HepG2 (cell line): ENCODE results near the gene CDX2. TPM values are rescaled to one million over a fixed set of nuclear protein-coding genes. Genes with fewer than 3 reads are reported as not detected.
A peak's percentile ranks its signal among the peaks of the same experiment; 100 is the strongest.

Experiments used
- CHD2 ChIP-seq: IDR thresholded peaks from 2 replicates; pipeline ENCODE4 v1.6.1; 2011; ENCODE audit warnings: low read depth, low read length, improper control_type of control experiment
- DNMT1 ChIP-seq: sonication (generic); formaldehyde crosslinking; IDR thresholded peaks from 2 replicates; pipeline ENCODE4 v1.5.1; 2020; ENCODE audit warnings: mild to moderate bottlenecking, missing genetic modification reagents
- ISX ChIP-seq: sonication (generic); formaldehyde crosslinking; conservative IDR thresholded peaks from 2 replicates; pipeline ENCODE4 v1.5.0; 2020; ENCODE audit warnings: missing genetic modification reagents
- KDM6A ChIP-seq: IDR thresholded peaks from 2 replicates; pipeline ENCODE4 v1.6.1; 2016; ENCODE audit warnings: low read depth
- MLXIP ChIP-seq: sonication (generic); formaldehyde crosslinking; IDR thresholded peaks from 2 replicates; pipeline ENCODE4 v1.9.0; 2021; ENCODE audit warnings: missing genetic modification reagents, borderline replicate concordance
- NKX3-1 ChIP-seq: sonication (generic); formaldehyde crosslinking; IDR thresholded peaks from 2 replicates; pipeline ENCODE4 v1.5.0; 2020; ENCODE audit warnings: missing genetic modification reagents
- NONO ChIP-seq, 2 experiments: fragments of 450-650 bp in 1 of 2; sonication (generic) in 1 of 2; formaldehyde crosslinking in 1 of 2; IDR thresholded peaks in 1 of 2; conservative IDR thresholded peaks in 1 of 2; 2 replicates each; pipeline versions ENCODE4 v1.6.1 to v1.8.0; 2017 to 2022; ENCODE audit warnings: mild to moderate bottlenecking in 1 of 2, missing genetic modification reagents in 1 of 2, moderate library complexity in 1 of 2
- NR2F6 ChIP-seq, 2 experiments: IDR thresholded peaks; 2 replicates each; pipeline ENCODE4 v1.6.1; 2016; ENCODE audit warnings: antibody characterized with exemption in 1 of 2, mild to moderate bottlenecking in 1 of 2
- NRL ChIP-seq: sonication (generic); formaldehyde crosslinking; IDR thresholded peaks from 2 replicates; pipeline ENCODE4 v1.5.0; 2020; ENCODE audit warnings: missing genetic modification reagents, mild to moderate bottlenecking, moderate library complexity, borderline replicate concordance
- SALL1 ChIP-seq: sonication (generic); formaldehyde crosslinking; IDR thresholded peaks from 2 replicates; pipeline ENCODE4 v1.8.0; 2022; ENCODE audit warnings: mild to moderate bottlenecking, missing genetic modification reagents
- SNAI1 ChIP-seq: sonication (generic); formaldehyde crosslinking; IDR thresholded peaks from 2 replicates; pipeline ENCODE4 v1.5.0; 2020; ENCODE audit warnings: mild to moderate bottlenecking, missing genetic modification reagents, borderline replicate concordance
- TAF15 ChIP-seq: fragments of 200-400 bp; formaldehyde crosslinking; IDR thresholded peaks from one replicate; pipeline ENCODE4 v1.6.1; 2018; ENCODE audit warnings: mild to moderate bottlenecking, low read depth, low read length; ENCODE audit not compliant: poor library complexity, severe bottlenecking
- TCF7L2 ChIP-seq: IDR thresholded peaks from 2 replicates; pipeline ENCODE4 v1.6.1; 2011; ENCODE audit warnings: mild to moderate bottlenecking, low read depth, low read length, moderate library complexity
- TFDP2 ChIP-seq: sonication (generic); formaldehyde crosslinking; IDR thresholded peaks from 2 replicates; pipeline ENCODE4 v1.4.0; 2020; ENCODE audit warnings: missing genetic modification reagents
- THYN1 ChIP-seq: sonication (generic); formaldehyde crosslinking; IDR thresholded peaks from 2 replicates; pipeline ENCODE4 v1.8.1; 2023; ENCODE audit warnings: low read depth, mild to moderate bottlenecking, moderate library complexity, missing genetic modification reagents, borderline replicate concordance
- ZBTB25 ChIP-seq: IDR thresholded peaks from 2 replicates; pipeline ENCODE4 v1.6.1; 2018; ENCODE audit warnings: missing genetic modification reagents
- ZC3H4 ChIP-seq: sonication (generic); formaldehyde crosslinking; IDR thresholded peaks from 2 replicates; pipeline ENCODE4 v1.4.0; 2020; ENCODE audit warnings: missing genetic modification reagents, borderline replicate concordance
- ZGPAT ChIP-seq: IDR thresholded peaks from 2 replicates; pipeline ENCODE4 v1.6.1; 2016; ENCODE audit warnings: mild to moderate bottlenecking
- ZNF143 ChIP-seq: sonication (generic); formaldehyde crosslinking; IDR thresholded peaks from 2 replicates; pipeline ENCODE4 v1.4.0; 2020; ENCODE audit warnings: missing genetic modification reagents
- ZNF484 ChIP-seq: sonication (generic); formaldehyde crosslinking; IDR thresholded peaks from 2 replicates; pipeline ENCODE4 v1.5.1; 2020; ENCODE audit warnings: mild to moderate bottlenecking, low read depth, missing genetic modification reagents, borderline replicate concordance
- ZNF619 ChIP-seq: sonication (generic); formaldehyde crosslinking; IDR thresholded peaks from 2 replicates; pipeline ENCODE4 v1.4.0; 2020; ENCODE audit warnings: mild to moderate bottlenecking, missing genetic modification reagents
- ZNF670 ChIP-seq: sonication (generic); formaldehyde crosslinking; IDR thresholded peaks from 2 replicates; pipeline ENCODE4 v1.8.0; 2022; ENCODE audit warnings: mild to moderate bottlenecking, missing genetic modification reagents, borderline replicate concordance
- ZNF841 ChIP-seq: sonication (generic); formaldehyde crosslinking; IDR thresholded peaks from 2 replicates; pipeline ENCODE4 v1.8.1; 2023; ENCODE audit warnings: missing genetic modification reagents, borderline replicate concordance
- ZZZ3 ChIP-seq: sonication (generic); formaldehyde crosslinking; IDR thresholded peaks from 2 replicates; pipeline ENCODE4 v1.4.0; 2020; ENCODE audit warnings: missing genetic modification reagents, mild to moderate bottlenecking, borderline replicate concordance
- polyA plus RNA-seq, 8 experiments: library from polyadenylated mRNA; depleted of rRNA in 3 of 8; stranded (reverse) in 7 of 8; unstranded in 1 of 8; fragments of >200 nt; fragmentation: Illumina TruSeq in 4 of 8; extraction: Trizol in 4 of 8; gene quantifications; 2 replicates each; pipeline versions ENCODE4 v1.2.1 to v1.2.3, GENCODE V29; 2011 to 2016; ENCODE audit warnings: low read depth in 4 of 8, missing spikeins in 1 of 8, mixed read lengths in 1 of 8; ENCODE audit not compliant: insufficient read depth in 1 of 8
- total RNA-seq, 5 experiments: library from RNA; depleted of rRNA; stranded (reverse); fragments of >200 nt; fragmentation: Illumina TruSeq; extraction: Trizol; gene quantifications; 2 replicates each; pipeline ENCODE4 v1.2.3, GENCODE V29; 2016; ENCODE audit warnings: low read depth in 1 of 5

The CDX2 gene
- total and polyA plus RNA-seq, 2 of the 13 experiments (the other 11 are each of a cell fraction or from before 2014, with no cell fraction given) = 0.04 TPM; not detected in 1

- TF ChIP-seq ZGPAT (CRISPR knock-in tag) = peak; percentile 25; the same call in 1 of the 2 replicates
- TF ChIP-seq CHD2 = no peak
- no peak for TF ChIP-seq ISX
- TF ChIP-seq MLXIP (CRISPR knock-in tag) = no peak
- no peak for TF ChIP-seq ZNF841 (CRISPR knock-in tag)
- no peak for TF ChIP-seq THYN1 (CRISPR knock-in tag)
- no peak for TF ChIP-seq ZBTB25 (CRISPR knock-in tag)
- no peak for TF ChIP-seq ZC3H4
- no peak for TF ChIP-seq KDM6A (CRISPR knock-in tag)
- no peak for TF ChIP-seq TAF15
- no peak for TF ChIP-seq NONO (IDR thresholded peaks at IDR 0.05)
- 0 out of 2 replicates have a peak, but pooled peaks have one; percentile 17 for TF ChIP-seq NONO (CRISPR knock-in tag; conservative IDR thresholded peaks at IDR 0.05)
- TF ChIP-seq ZNF143 (CRISPR knock-in tag) = no peak
- no peak for TF ChIP-seq TCF7L2
- no peak for TF ChIP-seq ZNF670
- no peak for TF ChIP-seq SNAI1
- TF ChIP-seq NKX3-1 (CRISPR knock-in tag) = no peak
- TF ChIP-seq ZNF484 = no peak
- no peak for TF ChIP-seq TFDP2 (CRISPR knock-in tag)
- 0 out of 2 replicates have a peak, but pooled peaks have one; percentile 16 for TF ChIP-seq SALL1 (CRISPR knock-in tag)
- no peak for TF ChIP-seq ZNF619 (CRISPR knock-in tag)
- no peak for TF ChIP-seq NRL (CRISPR knock-in tag)
- TF ChIP-seq NR2F6 (IDR thresholded peaks at IDR 0.05) = no peak
- TF ChIP-seq NR2F6 (CRISPR knock-in tag; IDR thresholded peaks at IDR 0.05) = no peak
- TF ChIP-seq ZZZ3 = no peak
- no peak for TF ChIP-seq DNMT1 (CRISPR knock-in tag)
These were observed 15.3 kb downstream of the CDX2 start (continued) for GRCh38 chr13:27953676-27954405.
